Osteocyte (in vitro differentiated cells): Measurements from ENCODE around the gene MTCL1. TPM values are rescaled to one million over a fixed set of nuclear protein-coding genes. Genes with fewer than 3 reads are reported as not detected.

Experiments used
- DNase-seq: peaks from one replicate; pipeline ENCODE4 v3.0.0; 2021; ENCODE audit warnings: mixed read lengths; ENCODE audit not compliant: unreplicated experiment; ENCODE audit errors: extremely low spot score
- H3K27ac Mint-ChIP-seq: one replicate; pipeline ENCODE4 v1.8.0; 2021; ENCODE audit warnings: mild to moderate bottlenecking, mixed read lengths; ENCODE audit not compliant: unreplicated experiment
- H3K27me3 Mint-ChIP-seq: one replicate; pipeline ENCODE4 v1.8.0; 2021; ENCODE audit warnings: mixed read lengths; ENCODE audit not compliant: unreplicated experiment
- H3K36me3 Mint-ChIP-seq: one replicate; pipeline ENCODE4 v1.8.0; 2021; ENCODE audit warnings: mixed read lengths; ENCODE audit not compliant: unreplicated experiment
- H3K4me1 Mint-ChIP-seq: one replicate; pipeline ENCODE4 v1.8.0; 2021; ENCODE audit warnings: mixed read lengths; ENCODE audit not compliant: unreplicated experiment
- H3K4me3 Mint-ChIP-seq: one replicate; pipeline ENCODE4 v1.8.0; 2021; ENCODE audit warnings: mild to moderate bottlenecking, moderate library complexity, mixed read lengths; ENCODE audit not compliant: unreplicated experiment
- H3K9me3 Mint-ChIP-seq: one replicate; pipeline ENCODE4 v1.8.0; 2021; ENCODE audit warnings: mixed read lengths; ENCODE audit not compliant: unreplicated experiment
- CTCF ChIP-seq: fragments of 200-600 bp; sonication (generic); IDR thresholded peaks from 2 replicates; pipeline ENCODE4 v1.5.0; 2021; ENCODE audit warnings: antibody characterized with exemption, mild to moderate bottlenecking, moderate library complexity
- total RNA-seq: library from RNA; stranded (reverse); gene quantifications from 2 replicates; pipeline ENCODE4 v1.2.1, GENCODE V29; 2021

The MTCL1 gene
- total RNA-seq, 1 donor from 2014 or later: 56.9 TPM

GRCh38 chr18:8818982-8819381, 113.6 kb downstream of the MTCL1 start:
- H3K4me3 Mint-ChIP-seq: no peak overlapping the region
- DNase-seq: no peak
- peaks cover 56% of the 10 kb centered on the region for H3K36me3 Mint-ChIP-seq
- no peaks in the 10 kb centered on the region for H3K27me3 Mint-ChIP-seq
- peaks cover 17% of the 10 kb centered on the region for H3K4me1 Mint-ChIP-seq
- TF ChIP-seq CTCF: no peak
- no peak overlapping the region for H3K27ac Mint-ChIP-seq
- no peaks in the 10 kb centered on the region for H3K9me3 Mint-ChIP-seq

GRCh38 chr18:8820396-8821082, 115.2 kb downstream of the MTCL1 start:
- peak overlapping the region; percentile 41 for H3K27ac Mint-ChIP-seq
- H3K27me3 Mint-ChIP-seq: no peaks in the 10 kb centered on the region
- H3K4me3 Mint-ChIP-seq: no peak overlapping the region
- no peaks in the 10 kb centered on the region for H3K9me3 Mint-ChIP-seq
- DNase-seq: no peak
- H3K36me3 Mint-ChIP-seq: peaks cover 56% of the 10 kb centered on the region
- no peak for TF ChIP-seq CTCF
- peaks cover 15% of the 10 kb centered on the region for H3K4me1 Mint-ChIP-seq

- TF ChIP-seq CTCF: no peak
- no peak overlapping the region for H3K4me3 Mint-ChIP-seq
- peaks cover 62% of the 10 kb centered on the region for H3K36me3 Mint-ChIP-seq
- peak overlapping the region; percentile 12 for H3K27ac Mint-ChIP-seq
- H3K4me1 Mint-ChIP-seq: peaks cover 15% of the 10 kb centered on the region
- H3K9me3 Mint-ChIP-seq: no peaks in the 10 kb centered on the region
- DNase-seq: no peak
- no peaks in the 10 kb centered on the region for H3K27me3 Mint-ChIP-seq
Observed at GRCh38 chr18:8821083-8821465, 115.7 kb downstream of the MTCL1 start.

GRCh38 chr18:8821531-8821930, 116.2 kb downstream of the MTCL1 start:
- H3K27me3 Mint-ChIP-seq: no peaks in the 10 kb centered on the region
- H3K36me3 Mint-ChIP-seq: peaks cover 64% of the 10 kb centered on the region
- DNase-seq: no peak
- peaks cover 12% of the 10 kb centered on the region for H3K4me1 Mint-ChIP-seq
- no peaks in the 10 kb centered on the region for H3K9me3 Mint-ChIP-seq
- H3K27ac Mint-ChIP-seq: no peak overlapping the region
- H3K4me3 Mint-ChIP-seq: no peak overlapping the region
- TF ChIP-seq CTCF: no peak

- no peak for DNase-seq
- no peak for TF ChIP-seq CTCF
- Mint-ChIP-seq H3K27me3 (no peaks in the 10 kb centered on the region), H3K4me3 (no peak overlapping the region), H3K27ac (no peak overlapping the region), H3K4me1 (peaks cover 8% of the 10 kb centered on the region), H3K9me3 (no peaks in the 10 kb centered on the region), H3K36me3 (peaks cover 66% of the 10 kb centered on the region)
Observed at GRCh38 chr18:8822643-8823042, 117.3 kb downstream of the MTCL1 start.
